GM19463 (cell line): ENCODE results near the gene CES2.
A peak's percentile ranks its signal among the peaks of the same experiment; 100 is the strongest.
"Not testable (repeated sequence)": the region's sequence is repeated elsewhere in the genome, so short reads cannot be mapped to it uniquely, and the experiment has no call there.

Experiments
- ATAC-seq: cut with Tn5 transposase; IDR thresholded peaks from one replicate; pipeline ENCODE4 v1.9.1; 2021; ENCODE audit warnings: mild to moderate bottlenecking, moderate library complexity; ENCODE audit not compliant: unreplicated experiment

The CES2 gene

DNA sequence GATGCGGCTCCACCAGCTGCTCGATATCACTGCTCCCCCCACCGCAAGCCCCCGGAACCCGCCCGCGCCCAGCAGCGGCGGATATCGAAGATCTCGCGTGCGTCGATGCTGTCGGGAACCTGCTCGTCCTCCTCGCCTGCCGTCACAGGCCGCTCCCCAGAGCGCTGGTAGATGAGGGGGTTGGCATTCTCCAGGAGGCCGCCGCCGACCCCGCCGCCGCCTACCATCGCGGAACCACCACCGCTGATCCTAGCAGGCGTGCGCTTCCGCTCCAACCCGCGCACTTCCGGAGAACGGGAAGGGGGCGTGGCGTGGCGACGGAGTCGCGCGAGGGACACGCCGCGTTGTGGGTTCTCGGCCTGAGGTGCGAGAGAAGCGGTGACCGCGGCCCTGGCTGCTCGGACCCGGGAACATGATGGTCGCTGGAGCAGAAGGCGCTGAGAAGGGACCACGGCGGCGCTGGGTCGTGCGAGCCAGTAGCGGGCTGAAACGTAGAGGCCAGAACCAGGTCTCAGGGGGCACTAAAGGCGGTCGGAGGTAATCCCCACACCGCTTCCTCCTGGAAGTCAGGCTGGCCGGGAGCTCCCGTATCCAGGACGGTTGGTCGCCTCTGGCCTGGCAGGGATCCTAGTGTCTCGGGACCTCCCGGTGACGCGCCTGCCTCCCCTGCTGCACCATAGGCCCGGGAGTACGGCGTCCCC is 1.0 kb upstream of the CES2 start, which contains the start of gene CIAO2B:
TSS of gene CIAO2B (minus strand) at position 265 of the 701 bp plus-strand sequence. CDS start at position 227, 38 bp downstream.
- ATAC-seq, result peak; percentile 81

DNA sequence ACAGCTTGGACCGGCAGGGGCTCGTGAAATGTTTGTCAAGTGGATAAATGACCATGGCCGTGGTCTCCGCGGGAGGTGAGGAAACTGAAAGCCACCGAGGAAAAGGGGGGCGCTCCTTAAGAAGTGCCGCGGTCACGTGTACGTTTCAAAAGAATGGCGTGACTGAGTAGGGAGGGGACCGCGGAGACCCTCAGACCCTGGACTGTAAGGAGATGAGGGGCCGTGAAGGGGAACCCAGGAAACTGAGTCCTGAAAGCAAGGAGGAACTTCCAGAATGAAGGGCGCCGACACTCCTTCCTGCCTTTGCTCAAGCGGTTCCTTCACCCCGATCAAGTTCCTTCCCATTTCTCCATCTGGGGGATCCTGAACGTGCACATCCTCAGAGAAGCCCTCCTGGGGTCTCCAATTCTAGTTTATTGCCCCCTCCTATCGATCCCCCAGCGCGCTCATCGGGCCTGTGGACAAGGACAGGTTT is 440 bp upstream of the CES2 start:
- not testable (repeated sequence) for ATAC-seq

DNA sequence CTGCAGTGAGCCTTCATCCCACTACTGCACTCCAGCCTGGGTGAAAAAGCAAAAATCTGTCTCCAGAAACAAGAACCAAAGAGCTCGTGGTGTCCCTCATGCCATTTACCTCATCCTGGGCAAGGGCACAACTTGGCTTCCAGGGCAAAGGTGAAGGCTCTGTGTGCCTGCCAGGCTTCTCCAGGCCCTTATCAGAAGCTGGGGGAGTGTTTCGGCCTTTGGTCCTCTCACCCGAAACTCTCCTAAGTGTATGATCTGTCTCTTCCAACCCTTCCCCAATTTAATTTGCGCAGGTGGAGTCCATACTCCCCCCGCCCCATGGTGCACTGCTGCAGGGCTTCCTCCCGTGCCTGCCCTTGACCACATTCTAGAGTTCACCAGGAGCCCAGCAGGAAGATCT is 1.1 kb downstream of the CES2 start:
- no peak for ATAC-seq

DNA sequence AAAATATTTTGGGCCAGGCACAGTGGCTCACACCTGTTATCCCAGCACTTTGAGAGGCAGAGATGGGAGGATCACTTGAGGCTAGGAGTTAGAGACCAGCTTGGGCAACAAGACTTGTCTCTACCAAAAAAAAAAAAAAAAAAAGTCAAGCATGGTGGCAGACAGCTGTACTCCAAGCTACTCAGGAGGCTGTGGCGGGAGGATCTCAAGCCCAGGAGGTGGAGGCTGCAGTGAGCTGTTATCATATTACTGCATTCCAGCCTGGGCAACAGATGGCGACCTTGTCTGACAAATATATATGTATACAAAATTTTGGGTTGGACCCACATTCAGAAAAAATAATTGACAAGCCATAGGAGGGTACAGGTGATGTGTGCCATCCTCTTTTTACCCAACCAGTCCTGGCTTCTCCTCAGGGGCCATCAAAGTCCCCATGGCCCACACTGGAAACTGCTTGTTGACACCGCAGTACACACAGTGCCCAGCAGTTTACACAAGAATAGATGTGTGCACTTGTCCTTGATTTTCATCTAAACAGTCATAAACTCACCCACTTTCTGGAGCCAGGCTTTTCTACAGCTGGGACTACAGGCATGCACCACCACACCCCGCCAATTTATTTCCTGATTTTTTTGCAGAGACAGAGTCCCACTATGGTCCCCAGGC is 1.7 kb downstream of the CES2 start:
- no peak for ATAC-seq

DNA sequence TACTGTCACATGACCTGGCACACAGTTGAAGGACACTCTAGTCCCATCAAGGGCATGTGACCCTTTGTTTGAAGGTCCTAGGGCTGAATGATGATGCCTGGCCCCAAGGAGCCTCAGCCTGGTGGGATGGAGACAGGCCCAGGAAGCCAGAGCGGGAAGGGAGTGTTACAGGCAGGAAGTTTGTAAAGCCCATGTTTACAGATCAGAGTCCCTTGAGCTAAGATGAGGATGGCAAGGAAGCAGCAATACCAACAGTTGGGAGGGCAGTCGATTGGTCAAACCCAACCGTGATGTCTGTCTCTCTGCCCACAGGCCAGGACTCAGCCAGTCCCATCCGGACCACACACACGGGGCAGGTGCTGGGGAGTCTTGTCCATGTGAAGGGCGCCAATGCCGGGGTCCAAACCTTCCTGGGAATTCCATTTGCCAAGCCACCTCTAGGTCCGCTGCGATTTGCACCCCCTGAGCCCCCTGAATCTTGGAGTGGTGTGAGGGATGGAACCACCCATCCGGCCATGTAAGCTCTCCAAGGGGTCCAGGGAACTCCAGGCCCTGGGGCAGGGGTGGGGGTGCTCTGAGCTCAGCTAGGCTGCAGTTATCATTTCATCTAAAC is 2.5 kb downstream of the CES2 start:
- ATAC-seq, result no peak

DNA sequence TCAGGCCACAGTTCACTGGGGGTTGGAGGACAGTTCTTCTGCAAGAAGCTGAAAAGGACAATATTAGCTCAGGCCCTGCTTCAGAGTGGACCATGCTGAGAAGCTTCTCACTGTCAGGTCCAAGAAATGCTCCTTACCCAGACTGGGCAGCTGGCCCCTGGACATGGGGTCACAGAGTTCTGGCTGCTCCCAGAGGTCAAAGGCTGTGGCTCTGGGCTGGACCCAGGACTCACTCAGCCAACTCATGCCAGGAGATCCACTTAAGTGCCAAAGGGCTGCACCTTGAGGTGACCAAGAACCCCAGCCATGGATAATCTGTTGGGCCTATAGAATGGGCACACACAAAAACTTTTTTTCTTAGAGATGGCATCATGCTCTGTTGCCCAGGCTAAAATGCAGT is 4.0 kb downstream of the CES2 start:
- no peak for ATAC-seq

DNA sequence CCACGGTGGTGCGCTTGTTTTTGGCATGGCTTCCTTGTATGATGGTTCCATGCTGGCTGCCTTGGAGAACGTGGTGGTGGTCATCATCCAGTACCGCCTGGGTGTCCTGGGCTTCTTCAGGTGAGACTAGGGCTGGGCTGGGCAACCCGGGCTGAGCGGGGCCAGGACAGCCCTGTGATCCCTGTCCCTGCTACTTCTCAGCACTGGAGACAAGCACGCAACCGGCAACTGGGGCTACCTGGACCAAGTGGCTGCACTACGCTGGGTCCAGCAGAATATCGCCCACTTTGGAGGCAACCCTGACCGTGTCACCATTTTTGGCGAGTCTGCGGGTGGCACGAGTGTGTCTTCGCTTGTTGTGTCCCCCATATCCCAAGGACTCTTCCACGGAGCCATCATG is 4.9 kb downstream of the CES2 start:
- ATAC-seq, result no peak

DNA sequence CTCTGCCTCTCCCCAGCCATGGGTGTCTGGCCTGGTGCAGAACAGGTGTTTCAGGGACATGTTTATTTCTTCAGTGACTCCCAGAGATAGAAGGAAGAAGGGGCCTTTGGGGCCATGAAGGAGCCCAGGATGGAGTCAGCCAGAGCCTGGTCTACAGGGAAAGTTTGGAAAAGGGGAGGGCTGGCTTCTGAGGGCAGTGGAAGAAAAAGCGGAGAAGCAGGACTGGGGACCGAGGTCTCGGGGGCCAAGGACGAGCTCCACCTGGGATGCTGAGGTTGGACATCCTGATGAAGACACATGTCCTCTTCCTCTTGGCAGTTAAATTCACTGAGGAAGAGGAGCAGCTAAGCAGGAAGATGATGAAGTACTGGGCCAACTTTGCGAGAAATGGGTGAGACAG is 7.7 kb downstream of the CES2 start:
- ATAC-seq, result no peak

DNA sequence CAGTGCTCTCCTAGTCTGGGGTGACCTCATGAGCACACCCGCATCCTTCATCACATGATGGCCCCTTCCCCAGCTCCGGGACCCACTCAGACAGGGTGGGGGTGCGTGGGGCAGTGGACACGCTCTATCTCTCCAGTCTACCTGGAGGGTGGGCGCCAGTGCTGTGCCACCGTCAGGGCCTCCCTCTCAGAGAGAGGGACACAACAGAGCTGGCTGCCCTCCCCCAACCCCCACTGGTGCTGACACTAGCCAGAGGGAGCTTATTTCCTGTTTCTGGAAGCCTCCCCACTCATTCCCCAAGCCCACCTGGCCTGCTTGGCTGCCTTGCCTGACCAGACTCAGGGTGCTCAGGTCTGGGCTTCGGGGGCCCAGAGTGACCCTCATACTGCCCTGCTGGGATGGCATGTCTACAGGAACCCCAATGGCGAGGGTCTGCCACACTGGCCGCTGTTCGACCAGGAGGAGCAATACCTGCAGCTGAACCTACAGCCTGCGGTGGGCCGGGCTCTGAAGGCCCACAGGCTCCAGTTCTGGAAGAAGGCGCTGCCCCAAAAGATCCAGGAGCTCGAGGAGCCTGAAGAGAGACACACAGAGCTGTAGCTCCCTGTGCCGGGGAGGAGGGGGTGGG is 8.2 kb downstream of the CES2 start:
- ATAC-seq, result no peak

DNA sequence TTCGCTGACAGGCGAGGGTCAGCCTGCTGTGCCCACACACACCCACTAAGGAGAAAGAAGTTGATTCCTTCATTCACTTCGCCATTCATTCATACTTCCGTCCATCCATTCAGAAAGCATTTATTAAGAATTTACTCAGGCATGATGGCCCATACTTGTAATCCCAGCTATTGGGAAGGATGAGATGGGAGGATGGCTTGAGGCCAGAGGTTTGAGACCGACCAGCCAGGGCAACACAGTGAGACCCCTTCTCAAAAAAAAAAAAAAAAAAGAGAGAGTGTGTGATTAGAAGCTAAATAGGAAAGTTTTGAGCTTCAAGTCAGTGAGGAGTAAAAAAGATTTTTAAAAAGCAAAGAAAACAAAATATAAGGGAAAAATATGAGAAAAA is 8.7 kb downstream of the CES2 start:
- no peak for ATAC-seq

DNA sequence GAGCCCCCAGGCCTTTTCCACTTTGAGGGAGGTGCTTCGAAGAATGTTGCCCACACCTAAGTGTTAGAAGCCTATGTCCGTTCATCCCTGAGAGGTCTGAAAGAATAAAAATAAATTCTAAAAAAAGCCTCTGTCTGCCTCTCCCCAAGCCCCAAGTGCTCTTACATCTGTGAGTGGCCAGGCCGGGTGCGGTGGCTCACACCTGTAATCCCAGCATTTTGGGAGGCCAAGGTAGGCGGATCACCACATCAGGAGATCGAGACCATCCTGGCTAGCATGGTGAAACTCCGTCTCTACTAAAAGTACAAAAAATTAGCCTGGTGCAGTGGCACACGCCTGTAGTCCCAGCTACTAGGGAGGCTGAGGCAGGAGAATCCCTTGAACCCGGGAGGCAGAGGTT is 9.7 kb downstream of the CES2 start:
- ATAC-seq, result not testable (repeated sequence)

DNA sequence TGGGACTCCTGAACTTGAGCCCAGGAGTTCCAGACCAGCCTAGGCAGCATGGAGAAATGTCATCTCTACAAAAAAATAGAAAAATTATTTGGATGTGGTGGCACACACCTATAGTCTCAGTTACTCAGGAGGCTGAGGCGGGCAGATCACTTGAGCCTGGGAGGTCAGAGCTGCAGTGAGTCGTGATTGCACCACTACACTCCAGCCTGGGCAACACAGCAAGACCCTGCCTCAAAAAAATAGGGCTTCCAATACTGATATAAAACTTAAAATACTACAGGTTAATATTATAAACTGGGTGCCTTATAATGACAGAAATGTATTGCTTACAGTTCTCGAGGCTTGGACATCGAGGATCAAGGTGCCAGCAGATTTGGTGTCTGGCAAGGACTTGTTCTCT is 10.6 kb downstream of the CES2 start:
- no peak for ATAC-seq

DNA sequence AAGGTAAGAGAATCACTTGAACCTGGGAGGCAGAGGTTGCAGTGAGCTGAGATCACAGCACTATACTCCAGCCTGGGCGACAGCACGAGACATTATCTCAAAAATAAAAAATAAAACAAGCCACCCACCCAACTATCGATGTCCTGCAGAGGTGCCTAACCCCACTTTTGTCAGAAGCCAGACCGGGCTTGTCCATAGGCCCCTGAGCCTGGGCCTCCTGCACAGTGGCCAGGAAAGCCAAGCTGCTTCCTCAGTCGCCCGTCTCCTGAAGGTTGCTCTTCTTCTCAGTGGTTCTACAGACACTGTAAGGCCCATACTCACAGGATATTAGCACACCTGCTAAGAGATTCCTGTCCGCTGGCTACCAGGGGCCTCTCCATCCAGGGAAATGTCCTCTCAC is 11.2 kb downstream of the CES2 start:
- no peak for ATAC-seq

DNA sequence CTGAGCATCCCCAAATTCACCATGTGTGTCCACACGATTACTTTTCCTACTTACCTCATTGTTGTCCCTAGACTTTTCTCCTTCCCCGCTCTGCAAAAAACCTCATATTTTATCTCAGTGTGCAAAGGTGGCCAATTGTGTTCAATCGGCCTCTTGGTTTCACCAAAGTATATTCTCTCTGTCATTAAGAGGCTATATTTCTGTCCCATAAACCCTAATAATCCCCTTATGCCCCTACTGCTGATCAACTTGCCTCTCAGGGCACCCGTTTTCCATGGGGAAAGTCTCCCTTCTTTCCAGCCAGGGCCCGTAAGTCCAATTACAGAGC is 11.6 kb downstream of the CES2 start:
- no peak for ATAC-seq

DNA sequence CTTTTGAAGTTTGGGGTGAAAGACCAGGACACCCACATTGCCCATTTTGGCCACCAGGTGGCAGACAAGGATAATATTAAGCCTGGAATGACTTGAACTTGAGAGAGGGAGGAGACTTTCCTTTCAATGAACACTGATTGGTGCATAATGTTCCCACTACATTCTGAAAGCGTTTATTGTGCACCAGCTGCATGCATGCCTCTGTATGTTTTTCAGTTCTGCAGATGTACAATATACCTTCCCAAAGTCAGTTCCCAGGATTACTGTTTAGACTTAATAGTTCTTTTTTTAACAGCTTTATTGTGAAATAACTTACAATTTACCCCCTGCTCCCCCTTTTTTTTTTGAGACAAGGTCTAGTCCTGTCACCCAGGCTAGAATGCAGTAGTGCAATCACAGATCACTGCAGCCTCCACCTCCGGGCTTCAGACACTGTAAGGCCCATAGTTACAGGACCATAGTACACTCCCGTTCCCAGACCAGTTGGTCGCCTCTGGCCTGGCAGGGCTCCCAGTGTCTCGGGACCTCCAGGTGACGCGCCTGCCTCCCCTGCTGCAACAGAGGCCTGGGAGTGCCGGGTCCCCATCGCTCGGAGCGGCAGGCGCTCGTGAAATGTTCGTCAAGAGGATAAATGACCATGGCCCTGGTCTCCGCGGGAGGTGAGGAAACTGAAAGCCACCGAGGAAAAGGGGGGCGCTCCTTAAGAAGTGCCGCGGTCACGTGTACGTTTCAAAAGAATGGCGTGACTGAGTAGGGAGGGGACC is 12.2 kb downstream of the CES2 start:
- ATAC-seq, result peak; percentile 61

DNA sequence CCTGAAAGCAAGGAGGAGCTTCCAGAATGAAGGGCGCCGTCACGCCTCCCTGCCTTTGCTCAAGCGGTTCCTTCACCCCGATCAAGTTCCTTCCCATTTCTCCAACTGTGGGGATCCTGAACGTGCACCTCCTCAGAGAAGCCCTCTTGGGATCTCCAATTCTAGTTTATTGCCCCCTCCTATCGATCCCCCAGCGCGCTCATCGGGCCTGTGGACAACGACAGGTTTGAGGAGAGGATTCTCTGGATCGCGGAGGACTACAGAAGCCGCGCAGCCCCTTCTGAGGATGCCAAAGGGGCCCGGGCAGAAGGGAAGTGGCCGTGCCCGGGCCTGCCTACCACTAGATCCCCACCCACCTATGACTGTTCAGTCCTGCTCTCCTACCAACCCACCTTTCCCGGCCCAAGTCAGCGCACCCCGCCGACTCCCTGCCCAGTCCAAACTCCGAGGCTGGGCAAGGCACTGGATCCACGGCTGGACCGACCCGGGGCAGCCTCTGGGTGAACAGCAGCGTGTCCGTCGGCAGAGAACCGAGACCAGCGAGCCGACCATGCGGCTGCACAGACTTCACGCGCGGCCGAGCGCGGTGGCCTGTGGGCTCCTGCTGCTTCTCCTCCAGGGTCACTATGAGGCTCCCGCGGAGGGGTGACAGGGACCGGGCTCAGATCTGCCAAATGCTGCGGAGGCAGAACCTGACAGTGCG is 13.0 kb downstream of the CES2 start:
- no peak for ATAC-seq

DNA sequence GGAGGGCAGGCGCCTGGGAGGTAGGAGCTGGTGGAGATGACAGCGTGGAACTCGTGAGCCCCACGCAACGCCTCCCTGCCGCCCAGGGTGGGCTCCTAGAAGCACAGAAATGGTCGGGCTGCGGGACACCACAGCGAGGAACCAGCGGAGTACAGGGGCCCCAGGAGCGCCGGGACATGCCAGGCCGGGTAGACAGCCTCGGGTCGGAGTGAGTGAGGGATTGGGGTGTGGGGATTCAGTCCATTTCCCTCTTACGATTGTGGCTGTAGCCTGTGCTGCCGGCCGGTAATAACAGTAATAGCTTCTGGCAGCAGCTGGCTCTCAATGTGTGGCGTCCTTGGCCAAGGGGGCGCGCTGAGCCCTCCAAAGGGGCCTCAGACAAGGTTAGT is 13.5 kb downstream of the CES2 start:
- no peak for ATAC-seq

DNA sequence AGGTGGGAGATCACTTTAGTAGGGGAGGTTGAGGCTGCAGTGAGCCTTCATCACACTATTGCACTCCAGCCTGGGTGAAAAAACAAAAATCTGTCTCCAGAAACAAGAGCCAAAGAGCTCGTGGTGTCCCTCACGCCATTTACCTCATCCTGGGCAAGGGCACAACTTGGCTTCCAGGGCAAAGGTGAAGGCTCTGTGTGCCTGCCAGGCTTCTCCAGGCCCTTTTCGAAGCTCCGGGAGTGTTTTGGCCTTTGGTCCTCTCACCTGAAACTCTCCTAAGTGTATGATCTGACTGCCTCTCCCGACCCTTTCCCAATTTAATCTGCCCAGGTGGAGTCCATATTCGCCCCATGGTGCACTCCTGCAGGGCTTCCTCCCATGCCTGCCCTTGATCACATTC is 14.2 kb downstream of the CES2 start:
- no peak for ATAC-seq

DNA sequence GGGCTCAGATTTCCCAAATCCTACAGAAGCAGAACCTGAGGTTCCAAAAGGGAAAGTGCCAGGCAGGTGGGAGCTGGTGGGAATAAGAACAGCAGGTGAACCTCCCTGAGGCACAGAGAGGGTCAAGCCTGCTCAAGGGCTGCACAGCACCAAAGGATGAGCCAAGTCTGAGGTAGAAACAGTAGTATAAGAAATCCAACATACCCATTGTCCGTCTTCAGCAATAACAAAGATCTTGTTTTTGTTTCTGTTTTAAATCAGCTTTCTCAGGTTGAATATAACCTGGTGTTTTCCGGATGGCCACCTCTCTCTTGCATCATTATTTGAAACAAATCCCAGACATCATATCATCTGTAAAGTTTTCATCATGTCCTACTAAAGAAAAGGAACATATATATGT is 15.1 kb downstream of the CES2 start:
- ATAC-seq, result no peak

DNA sequence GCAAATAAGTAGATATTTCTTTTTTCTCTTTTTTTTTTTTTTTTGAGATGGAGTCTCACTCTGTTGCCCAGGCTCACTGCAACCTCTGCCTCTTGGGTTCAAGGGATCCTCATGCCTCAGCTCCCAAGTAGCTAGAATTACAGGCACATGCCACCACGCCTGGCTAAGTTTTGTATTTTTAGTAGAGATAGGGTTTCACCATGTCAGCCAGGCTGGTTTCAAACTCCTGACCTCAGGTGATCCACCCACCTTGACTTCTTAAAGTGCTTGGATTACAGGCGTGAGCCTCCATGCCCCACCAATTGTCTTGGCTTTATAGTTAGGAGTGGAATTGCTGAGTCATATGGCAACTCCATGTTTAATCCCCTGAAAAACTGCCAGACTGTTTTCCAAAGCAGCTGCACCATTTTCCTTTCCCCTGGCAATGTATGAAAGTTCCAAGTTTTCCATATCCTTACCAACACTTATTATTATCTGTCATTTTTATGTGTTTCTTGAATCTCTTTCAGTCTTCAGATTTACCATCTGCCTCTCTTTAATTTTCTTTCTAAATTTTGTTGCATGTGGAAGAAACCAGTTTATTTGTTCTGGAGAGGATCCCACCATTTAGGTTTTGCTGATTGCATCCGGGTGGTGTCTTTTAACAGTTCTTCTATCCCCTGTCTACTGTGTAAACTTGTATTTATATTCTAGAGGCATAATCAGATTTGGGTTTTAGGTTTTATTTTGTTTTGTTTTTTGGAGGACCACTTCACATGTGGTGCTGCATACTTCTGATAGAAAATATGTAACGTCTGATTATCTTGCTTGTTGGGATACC is 15.9 kb downstream of the CES2 start:
- ATAC-seq, result no peak
